Hepatocyte (in vitro differentiated cells): ENCODE results near the gene RPS6KC1.

Experiments used
- CTCF ChIP-seq: fragments of 200-600 bp; sonication (generic); IDR thresholded peaks from 2 replicates; pipeline ENCODE4 v1.5.1; 2016; ENCODE audit warnings: antibody characterized with exemption, mild to moderate bottlenecking; ENCODE audit not compliant: poor library complexity
- EZH2 ChIP-seq: fragments of 200-600 bp; sonication (generic); IDR thresholded peaks from 2 replicates; pipeline ENCODE4 v1.6.1; 2016; ENCODE audit warnings: antibody characterized with exemption, mild to moderate bottlenecking, borderline replicate concordance

DNA sequence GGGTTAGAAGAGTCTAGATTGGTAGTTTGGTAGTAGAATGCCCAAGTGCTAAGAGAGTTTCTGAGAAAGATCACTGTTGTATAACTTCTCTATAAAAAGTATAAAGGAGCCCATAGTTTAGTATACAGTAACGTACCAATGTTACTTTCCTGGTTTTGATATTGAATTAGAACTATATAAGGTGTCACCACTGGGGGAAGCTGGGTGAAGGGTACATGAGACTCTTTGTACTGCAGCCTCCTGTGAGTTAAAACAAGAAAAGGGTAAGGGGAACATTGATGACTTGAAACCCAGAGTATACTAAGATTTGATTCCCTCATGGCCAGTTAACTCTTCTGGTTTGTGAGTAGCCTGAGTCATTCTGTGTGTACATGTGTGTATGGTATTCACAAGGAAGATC is 129.8 kb downstream of the RPS6KC1 start:
- TF ChIP-seq EZH2 (no peak), CTCF (no peak)
